Skin epidermis (tissue), 12 donors: ENCODE results near the gene SERPINA12.
A peak's percentile ranks its signal among the peaks of the same experiment; 100 is the strongest.
"Not testable (repeated sequence)": the region's sequence is repeated elsewhere in the genome, so short reads cannot be mapped to it uniquely, and the experiment has no call there.

Experiments used
- H3K27ac ChIP-seq, 21 experiments: fragments of 200-600 bp; sonication (generic) in 11 of 21; one replicate each; pipeline ENCODE4 v1.5.0; 2020; ENCODE audit warnings: mild to moderate bottlenecking in 3 of 21, inconsistent platforms in 2 of 21, moderate library complexity in 2 of 21
- H3K4me3 ChIP-seq, 7 experiments: fragments of 200-600 bp; sonication (generic) in 2 of 7; one replicate each; pipeline ENCODE4 v1.5.0; 2020; ENCODE audit warnings: inconsistent platforms in 2 of 7, mild to moderate bottlenecking in 2 of 7, moderate library complexity in 1 of 7

Gene SERPINA12

DNA sequence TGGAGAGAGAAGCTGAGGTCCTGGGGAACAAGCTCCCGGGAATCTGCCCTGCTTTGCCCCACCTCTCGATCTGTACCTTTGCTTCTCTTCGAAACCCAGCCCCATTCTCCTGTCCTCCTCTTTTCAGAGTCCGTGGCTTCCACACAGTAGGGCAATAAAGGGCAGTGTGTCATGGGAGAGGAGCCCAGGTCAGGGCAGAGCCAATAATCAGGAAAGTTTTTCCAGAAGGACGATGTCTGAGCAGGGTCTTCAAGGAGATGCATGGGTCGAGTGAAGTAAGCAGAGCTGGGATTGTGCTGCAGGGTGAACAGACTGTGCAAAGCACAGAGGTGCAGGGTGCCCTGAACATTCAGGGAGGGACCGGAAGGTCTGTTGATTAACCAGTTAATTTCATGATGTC is 29.9 kb upstream of the SERPINA12 start:
- Histone ChIP-seq H3K4me3 (no peak overlapping the region), H3K27ac (no peak overlapping the region)

DNA sequence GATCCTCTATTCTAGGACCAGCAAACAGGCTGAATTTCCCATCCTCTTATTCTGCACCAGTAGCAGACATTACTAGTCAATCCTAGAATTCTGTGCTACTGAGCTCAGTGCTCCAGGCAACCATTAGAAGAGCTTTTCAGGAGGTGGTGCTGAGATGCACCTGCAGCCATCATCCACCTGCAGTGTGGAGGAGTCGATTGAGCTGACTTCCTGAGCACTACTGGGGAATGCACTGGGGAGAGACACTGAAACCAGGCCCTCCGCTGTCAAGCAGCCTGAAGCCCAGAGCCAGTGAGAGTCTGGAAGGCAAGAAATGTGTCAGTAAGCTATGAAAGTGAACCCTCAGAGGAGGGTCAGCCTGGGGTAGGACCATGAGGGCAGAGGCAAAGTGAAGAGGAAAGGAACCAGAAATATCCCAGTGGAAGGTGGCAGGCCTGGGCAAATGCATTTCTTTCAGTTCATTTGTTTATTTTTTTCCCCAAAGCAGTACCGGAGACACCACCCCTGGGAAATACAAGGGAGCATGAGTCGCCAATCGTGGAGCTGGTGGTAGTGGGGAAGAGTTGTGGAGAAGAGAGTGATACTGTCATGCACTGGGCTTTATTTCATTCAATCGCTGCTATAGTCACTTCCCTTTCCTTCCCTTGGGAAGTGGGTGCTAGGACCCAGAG is 28.9 kb upstream of the SERPINA12 start:
- H3K4me3 ChIP-seq: no peak overlapping the region
- H3K27ac ChIP-seq: no peak overlapping the region

DNA sequence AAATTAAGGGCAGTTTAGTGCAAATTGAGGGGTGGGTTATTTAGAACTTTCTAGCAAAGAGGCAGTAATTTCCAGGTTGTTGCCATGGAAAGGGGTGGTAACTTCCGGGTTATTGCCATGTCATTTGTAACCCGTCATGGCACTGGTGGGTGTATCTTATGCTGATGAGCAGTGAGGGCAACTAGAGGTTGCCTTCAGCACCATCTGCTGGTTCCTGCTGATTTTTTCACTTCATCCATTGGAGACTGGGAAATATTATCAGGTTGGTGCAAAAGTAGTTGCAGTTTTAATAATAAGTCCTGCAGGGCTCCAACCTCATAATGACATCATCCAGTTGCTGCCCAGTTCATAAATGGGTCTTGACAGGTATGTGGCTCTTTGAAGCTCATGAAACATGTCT is 27.6 kb upstream of the SERPINA12 start:
- no peak overlapping the region for H3K27ac ChIP-seq
- H3K4me3 ChIP-seq: no peak overlapping the region

DNA sequence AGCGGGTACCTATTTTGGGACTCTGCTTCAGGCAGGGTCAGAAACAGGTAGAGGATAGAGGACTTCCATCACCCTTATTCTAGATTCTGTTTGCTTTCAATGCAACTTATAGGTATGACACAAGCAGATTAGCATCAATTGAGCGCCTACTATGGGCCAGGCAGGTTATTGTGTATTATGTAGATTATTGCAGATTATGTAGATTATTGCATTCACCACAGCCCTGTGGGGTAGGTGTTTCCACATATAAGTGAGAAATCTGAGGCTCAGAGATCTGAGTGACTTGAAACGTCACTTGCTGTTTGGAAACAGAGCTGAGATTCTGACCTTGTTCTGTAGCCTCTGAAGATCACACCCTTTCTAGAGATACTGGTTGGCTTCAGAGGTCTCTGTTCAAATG is 26.2 kb upstream of the SERPINA12 start:
- H3K27ac ChIP-seq: no peak overlapping the region
- H3K4me3 ChIP-seq: no peak overlapping the region

DNA sequence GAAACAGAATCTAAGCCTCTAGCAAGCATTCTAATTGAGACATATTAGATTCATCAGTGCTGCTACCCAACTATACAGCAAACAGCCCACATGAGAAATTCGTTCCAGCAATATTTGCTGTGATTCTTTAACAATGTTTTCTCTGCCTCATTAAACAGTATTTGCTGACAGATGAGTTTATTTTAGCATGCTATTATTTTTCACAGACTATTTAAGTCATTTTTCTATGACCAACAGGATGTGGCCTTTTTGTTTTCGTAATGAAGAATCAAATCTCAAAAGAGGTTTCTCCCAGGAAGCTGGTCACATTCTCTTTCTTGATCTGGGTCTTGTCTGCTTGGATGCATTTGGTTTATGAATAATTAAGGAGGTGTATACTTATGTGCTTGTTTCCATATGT is 23.2 kb upstream of the SERPINA12 start:
- Histone ChIP-seq H3K27ac (peak overlapping the region in 1 of 21 experiments; percentile 24), H3K4me3 (no peak overlapping the region)

DNA sequence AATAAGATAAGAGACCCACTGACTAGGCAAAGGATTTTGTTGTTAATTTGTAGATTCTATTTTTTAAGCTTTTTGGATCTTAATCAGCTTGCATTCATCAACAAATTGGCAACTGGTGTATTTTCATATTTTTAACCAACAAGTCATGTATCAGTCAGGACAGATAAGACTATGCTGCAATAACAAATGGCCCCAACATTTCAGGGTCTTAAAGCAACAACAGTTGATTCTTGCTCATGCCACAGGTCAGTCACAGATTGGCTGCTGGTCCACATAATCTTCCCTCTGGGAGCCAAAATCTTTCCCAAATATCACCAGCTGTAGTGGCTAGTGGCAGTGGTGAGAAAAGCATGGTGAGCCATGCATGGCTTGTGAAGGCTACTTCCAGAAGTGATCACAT is 21.9 kb upstream of the SERPINA12 start:
- Histone ChIP-seq H3K27ac (no peak overlapping the region), H3K4me3 (no peak overlapping the region)

DNA sequence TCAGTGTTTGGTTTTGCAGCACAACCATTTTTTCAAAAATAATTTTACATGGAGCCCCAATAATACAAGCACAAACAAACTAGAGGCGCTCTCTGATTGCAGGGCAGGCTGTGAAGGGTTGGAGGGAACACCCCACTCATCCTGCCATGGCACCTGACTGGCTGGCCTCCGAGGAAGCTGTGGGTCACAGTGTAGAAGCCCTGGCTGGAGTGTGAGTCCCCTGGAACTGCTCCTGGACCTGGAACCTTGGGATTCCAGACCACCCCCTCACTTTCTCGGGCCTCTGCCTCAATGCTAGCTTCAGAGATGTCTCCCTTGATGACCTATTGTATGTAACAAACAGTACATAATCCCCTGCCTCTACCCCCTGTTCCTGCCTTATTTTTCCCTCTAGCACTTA is 14.8 kb upstream of the SERPINA12 start:
- H3K4me3 ChIP-seq: no peak overlapping the region
- no peak overlapping the region for H3K27ac ChIP-seq

DNA sequence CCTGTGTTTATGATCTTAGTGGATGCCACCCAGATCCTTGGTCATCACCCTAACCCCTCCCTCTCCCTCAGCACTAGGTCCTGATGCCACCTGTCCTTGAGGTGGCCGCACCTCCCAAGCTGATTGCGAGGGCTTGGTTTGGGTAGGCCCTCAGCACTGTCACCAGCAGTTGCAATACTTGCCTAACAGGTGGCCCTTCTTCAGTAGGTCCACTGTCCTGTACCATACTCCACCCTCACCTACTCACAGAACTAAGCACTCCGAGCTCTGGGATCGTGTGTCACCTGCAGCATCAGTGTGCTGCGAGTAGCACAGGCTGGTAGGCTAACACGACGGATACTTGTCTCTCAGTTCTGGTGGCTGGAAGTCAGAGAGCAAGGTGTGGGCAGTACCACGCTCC is 14.0 kb upstream of the SERPINA12 start:
- H3K27ac ChIP-seq: no peak overlapping the region
- H3K4me3 ChIP-seq: no peak overlapping the region

DNA sequence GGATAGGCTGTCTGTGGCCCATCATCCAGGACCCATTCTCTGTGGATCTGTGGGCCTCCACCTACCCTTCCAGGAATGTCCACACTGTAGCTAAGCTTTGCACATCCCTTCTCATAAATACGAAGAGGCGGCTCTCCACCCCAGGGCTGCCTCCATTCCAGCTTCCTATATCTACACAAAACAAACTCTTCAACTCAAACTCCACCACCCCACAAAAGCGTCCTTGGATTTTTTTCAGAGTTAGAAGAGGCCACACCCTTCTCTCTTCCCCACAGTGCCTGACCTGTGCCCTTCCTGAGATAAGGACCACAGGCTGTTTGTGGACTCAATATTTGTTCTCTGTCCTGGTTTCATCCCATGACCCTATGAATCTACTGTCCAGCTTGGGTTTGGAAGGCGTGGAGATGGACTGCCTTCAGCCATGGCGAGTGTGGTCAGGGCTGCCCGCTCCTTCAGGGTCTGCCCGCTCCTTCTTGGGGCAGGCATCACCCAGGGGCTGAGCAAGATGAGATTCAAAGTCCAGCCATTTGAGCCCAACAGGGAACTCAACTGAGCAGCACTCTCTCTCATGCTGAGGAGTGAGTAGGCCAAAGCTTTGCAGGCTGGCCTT is 13.0 kb upstream of the SERPINA12 start:
- Histone ChIP-seq H3K27ac (no peak overlapping the region), H3K4me3 (no peak overlapping the region)

DNA sequence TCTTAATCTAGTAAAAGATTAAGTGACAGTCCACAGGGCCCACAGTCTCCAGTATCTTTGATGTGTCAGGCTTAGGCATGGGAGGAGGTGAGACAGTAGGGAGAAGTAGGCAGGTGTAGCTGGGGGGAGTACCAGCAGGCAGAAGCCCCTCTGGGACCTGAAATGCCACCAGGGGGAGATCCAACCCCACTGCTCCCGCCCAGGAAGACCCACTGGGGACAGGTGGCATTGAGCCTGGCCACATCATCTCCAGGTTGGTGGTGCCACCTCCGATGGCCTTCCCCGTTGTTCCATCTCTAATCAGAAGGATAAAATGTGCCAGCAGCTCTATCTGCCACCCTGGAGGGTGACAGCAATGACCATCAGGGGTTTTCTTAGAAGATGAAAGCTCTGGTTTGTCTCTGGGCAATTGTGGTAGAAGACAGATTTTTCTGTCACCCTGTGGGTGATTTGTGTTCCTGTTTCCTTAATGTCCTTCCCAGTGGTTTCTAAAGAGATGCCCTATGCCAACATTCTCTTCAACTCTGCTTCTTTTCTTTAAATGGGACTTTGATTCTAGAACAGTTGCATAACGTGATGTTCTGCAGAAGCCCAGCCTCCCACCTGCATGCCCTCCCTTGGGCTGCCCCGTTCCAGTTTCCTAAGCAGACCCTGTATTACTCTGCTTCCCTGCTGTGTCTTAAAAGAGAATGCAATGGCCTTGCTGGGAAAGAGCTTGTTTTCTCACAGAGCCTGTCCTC is 12.3 kb upstream of the SERPINA12 start:
- no peak overlapping the region for H3K4me3 ChIP-seq
- no peak overlapping the region for H3K27ac ChIP-seq

DNA sequence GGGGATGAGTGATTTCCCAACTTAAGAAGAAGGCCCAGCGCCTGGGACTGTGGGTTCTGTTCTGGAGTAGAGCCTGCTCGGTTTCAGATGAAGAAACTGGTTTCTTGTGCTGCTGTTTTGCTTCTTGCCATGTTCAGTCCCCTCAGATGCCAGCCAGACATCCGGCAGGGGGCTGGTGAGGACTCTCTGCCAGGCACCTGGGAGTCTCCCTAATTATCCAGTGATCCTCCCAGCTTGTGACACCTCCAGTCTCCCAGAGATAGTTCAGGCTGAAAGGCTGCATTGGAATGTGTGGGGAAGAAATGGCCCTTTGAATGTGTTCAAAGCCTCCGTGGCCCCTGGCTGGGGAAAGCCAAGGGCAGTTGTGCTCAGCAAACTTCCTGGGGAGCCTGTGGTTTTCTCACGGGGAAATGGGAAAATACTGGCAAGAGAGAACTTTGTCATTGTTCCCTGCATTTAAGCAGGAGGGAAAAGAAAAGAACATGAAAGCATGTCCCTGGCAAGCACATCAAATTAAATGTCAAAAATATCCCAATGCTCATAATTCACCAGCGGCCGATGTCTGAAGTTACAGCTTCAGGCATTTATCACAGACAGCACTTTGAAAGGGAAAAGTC is 8.5 kb upstream of the SERPINA12 start:
- H3K27ac ChIP-seq: peak overlapping the region in 12 of 21 experiments; percentile 9 to 74 (median 58)
- H3K4me3 ChIP-seq: no peak overlapping the region

DNA sequence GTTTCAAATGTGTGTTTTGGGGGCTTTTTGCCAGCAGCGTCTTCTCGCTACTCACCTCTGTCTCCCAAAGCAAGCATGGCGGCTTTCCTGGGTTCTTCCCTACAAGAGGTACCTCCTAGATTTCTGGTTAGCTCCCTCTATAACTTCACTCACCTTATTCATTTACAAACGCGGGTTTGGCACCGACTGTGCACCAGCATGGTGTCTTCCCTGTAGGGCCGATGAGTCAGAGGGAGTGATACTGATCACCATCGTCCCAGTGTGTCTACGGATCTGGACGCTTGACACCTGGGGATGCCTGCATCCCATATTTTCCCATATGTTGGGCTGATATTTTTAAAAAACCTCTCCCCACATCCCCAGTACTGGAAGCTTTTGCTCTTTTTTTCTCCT is 8.0 kb upstream of the SERPINA12 start:
- Histone ChIP-seq H3K4me3 (no peak overlapping the region), H3K27ac (peak overlapping the region in 12 of 21 experiments; percentile 9 to 74 (median 52))

DNA sequence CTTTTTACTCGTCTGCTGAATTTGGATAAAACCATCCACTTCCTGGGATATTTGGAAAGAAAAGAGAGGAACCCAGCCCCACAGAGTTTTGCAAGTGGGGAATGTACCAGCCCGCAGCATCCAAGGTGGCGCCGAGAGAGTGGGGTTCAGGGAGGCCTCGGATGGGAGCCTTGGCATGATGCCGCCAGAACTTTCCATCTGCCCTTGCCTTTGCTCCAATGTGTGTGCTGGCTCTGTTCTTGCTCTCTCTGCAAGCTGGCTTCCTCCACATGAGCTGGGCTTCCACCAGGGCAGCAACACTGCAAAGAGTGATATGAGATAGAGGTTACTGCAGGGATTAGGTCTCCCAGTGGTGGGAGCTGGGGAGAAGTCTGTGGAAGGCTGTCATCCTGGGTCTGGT is 6.6 kb upstream of the SERPINA12 start:
- Histone ChIP-seq H3K4me3 (no peak overlapping the region), H3K27ac (peak overlapping the region in 5 of 21 experiments; percentile 23 to 74 (median 65))

DNA sequence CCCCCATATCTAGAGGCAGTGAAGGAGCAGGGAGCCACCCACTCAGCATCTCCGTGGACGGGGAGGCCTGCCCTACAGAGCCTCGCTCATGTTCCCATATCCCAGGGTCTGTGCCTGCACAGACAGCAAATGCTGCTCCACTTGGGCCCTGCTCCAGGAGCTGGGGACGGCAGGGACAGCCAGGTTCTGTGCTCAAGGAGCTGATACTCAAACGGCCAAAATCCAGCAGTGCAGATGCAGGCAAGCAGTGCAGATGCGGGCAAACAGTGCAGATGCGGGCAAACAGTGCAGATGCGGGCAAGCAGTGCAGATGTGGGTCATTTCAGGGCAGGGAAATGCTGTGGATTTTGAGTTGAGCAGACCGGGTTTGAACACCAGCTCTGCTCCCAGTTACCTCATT is 6.2 kb upstream of the SERPINA12 start:
- Histone ChIP-seq H3K27ac (peak overlapping the region in 2 of 21 experiments; percentile 59 to 70), H3K4me3 (no peak overlapping the region)

DNA sequence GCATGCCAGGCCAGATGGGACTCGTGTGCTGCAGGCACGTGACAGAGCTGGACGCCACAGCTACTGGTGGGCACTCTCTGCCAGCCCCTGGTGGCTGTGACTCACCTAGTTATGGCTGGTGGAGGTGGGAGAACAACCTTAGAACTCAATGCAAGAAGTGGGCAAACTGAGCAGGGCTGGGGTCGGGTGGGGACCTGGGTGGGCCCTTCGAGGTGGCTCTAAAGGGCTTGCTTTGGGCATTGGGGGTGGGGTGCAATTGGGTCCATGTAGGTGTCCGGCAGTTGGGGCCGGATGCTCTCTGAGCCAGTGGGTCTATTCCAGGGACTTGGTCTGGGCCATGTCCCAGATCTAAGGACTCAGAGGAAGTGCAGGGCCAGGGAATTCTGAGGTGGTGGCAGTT is 5.1 kb upstream of the SERPINA12 start:
- Histone ChIP-seq H3K4me3 (no peak overlapping the region), H3K27ac (peak overlapping the region in 1 of 21 experiments; percentile 24)

DNA sequence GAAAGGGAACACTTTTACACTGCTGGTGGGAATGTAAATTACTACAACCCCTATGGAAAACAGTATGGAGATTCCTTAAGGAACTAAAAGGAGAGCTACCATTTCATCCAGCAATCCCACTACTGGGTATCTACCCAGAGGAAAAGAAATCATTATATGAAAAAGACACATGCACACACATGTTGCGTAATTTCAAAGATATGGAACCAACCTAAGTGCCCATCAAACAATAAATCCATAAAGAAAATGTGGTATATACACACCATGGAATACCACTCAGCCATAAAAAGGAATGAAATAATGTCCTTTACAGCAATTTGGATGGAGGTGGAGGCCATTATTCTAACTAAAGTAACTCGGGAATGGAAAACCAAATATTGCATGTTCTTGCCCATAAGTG is 1.2 kb upstream of the SERPINA12 start:
- not testable (repeated sequence) for H3K27ac ChIP-seq, H3K4me3 ChIP-seq

DNA sequence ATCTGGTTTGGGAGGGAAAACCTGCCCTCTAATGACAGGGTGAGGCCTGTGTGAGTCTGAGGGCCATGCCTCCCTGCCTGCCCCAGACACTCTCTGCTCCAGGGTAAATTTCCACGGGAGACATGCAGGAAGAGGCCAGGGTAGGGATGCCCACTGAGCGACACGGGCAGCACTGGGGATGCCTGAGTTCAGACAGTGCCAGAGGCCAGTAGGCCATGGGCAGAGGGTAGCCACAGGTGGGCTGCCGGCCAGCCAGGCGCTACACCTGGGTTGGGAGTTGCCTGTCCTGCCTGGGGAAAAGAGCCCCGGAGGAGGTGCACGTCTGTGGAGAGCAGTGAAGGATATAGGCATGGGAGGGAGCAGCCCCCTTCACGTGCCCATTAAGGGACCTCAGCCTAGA is 3.6 kb downstream of the SERPINA12 start:
- Histone ChIP-seq H3K27ac (no peak overlapping the region), H3K4me3 (no peak overlapping the region)

DNA sequence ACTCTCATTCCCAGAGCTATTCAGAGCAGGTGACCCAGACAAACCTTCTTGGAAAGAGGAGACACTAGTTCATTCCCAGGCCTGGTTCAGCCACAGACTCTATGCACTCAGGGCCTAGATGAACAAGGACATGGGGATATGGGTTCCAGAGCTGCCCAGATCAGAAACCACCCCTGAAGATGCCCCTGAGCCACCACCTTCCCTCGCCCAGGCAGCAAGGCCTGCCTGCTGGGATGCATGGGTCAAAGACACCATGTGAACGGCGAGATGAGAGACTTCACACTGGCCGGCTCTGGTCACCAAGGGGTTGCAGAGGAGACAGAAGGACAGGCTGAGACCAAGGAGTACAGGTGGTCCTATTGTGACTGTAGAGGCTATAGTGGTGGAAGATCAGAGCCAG is 4.1 kb downstream of the SERPINA12 start:
- Histone ChIP-seq H3K4me3 (no peak overlapping the region), H3K27ac (no peak overlapping the region)

DNA sequence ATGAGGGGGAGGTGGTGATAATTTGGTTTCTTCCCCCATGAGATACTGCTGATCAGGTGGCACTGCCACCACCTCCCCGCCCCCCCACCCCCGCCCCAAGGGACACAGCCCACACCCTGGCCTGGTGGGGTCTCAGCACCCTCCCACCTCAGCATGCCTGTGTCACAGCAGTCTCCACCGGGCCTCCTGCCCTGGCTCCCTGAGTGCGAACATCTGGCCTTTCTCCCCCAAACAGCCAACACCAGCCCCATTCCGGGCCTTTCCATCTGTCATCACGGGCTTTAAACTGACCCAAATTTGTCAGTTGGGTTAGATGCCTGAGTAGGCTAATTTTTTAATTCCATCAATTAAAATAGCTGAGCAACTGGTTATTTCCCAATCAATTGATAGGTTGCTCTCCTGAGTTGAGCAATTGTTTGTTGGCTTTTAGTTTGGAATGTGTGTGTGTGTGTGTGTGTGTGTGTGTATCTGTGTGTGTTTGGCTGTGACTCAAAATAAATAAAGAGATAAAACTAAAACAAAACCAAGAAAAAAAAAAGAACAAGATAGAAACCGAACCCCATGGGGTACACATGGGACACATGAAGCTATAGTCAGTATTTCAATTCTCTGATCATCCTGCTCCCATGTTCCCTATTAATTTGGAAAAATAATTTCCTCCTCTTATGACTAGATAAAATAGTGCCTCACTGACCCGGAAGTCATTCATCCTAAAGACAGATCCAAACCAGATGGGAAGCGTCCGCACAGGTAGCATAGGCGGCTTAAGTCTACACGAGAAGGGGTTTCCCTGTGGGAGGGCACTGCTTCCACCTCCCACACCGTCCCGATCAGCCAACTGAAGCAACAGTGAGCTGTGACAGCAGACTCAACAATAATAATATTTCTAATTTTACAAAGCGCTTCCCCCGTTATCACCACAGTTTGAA is 7.4 kb downstream of the SERPINA12 start:
- peak overlapping the region in 5 of 21 experiments; percentile 18 to 63 (median 48) for H3K27ac ChIP-seq
- H3K4me3 ChIP-seq: no peak overlapping the region

DNA sequence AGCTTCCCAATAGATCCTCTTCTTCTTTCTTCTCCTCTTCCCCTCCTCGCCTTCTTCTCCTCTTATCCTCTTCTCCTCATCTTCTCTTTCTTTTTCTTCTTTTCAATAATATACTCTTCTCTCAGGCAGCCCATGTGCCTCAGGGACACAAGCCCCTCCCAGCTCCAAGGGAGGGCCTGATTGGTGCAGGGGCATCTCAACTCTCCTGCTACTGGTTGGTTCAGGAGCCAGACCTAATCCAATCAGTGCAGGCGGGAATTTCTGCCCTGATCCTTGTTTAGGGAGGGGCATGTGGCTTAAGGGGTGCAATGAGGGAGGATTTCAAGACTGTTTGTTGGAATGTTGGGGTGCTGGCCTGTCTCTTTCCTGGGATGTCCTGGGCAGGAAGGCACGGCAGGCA is 9.0 kb downstream of the SERPINA12 start:
- H3K27ac ChIP-seq: no peak overlapping the region

More for the DNA sequence above, 9.0 kb downstream of the SERPINA12 start:
- H3K4me3 ChIP-seq: no peak overlapping the region
